GM12891 (cell line): ENCODE data around the gene MIER2.

Experiments
- DNase-seq: peaks from one replicate; pipeline ENCODE4 v3.0.0; 2011; ENCODE audit warnings: low spot score; ENCODE audit not compliant: insufficient read length
- FAIRE-seq: peaks from 2 replicates; lab custom pipeline; 2011; peaks lifted over from hg19 to GRCh38; lab: Jason Lieb, UNC
- PAX5 ChIP-seq: IDR thresholded peaks from 2 replicates; pipeline ENCODE4 v1.6.1; 2011; ENCODE audit warnings: low read length, moderate library complexity, mild to moderate bottlenecking; ENCODE audit not compliant: insufficient read depth, severe bottlenecking
- POLR2A ChIP-seq: IDR thresholded peaks from 2 replicates; pipeline ENCODE4 v1.6.1; 2011; ENCODE audit warnings: low read depth, low read length, control low read depth
- POLR2AphosphoS5 ChIP-seq: IDR thresholded peaks from 2 replicates; pipeline ENCODE4 v1.6.1; 2011; ENCODE audit warnings: low read depth, low read length, control low read depth
- POU2F2 ChIP-seq: IDR thresholded peaks from 2 replicates; pipeline ENCODE4 v1.6.1; 2011; ENCODE audit warnings: low read depth, mild to moderate bottlenecking, control low read depth, low read length, moderate library complexity
- SPI1 ChIP-seq: IDR thresholded peaks from 2 replicates; pipeline ENCODE4 v1.6.1; 2011; ENCODE audit warnings: low read depth, low read length, control low read depth
- TAF1 ChIP-seq: IDR thresholded peaks from 2 replicates; pipeline ENCODE4 v1.6.1; 2011; ENCODE audit warnings: low read depth, low read length, control low read depth

Gene MIER2

GRCh38 chr19:335072-335471, 9.5 kb downstream of the MIER2 start:
- no peak for TF ChIP-seq POLR2AphosphoS5
- no peak for TF ChIP-seq SPI1
- TF ChIP-seq TAF1, result no peak
- no peak for TF ChIP-seq PAX5
- TF ChIP-seq POLR2A, result no peak
- TF ChIP-seq POU2F2, result no peak
- FAIRE-seq, result no peak
- no peak for DNase-seq

GRCh38 chr19:334296-335071, 10.1 kb downstream of the MIER2 start:
- no peak for FAIRE-seq
- DNase-seq, result no peak

GRCh38 chr19:330503-330902, 14.1 kb downstream of the MIER2 start:
- DNase-seq (no peak), FAIRE-seq (no peak)
- no peak for TF ChIP-seq PAX5

More at GRCh38 chr19:334296-335071, 10.1 kb downstream of the MIER2 start:
- TF ChIP-seq POLR2AphosphoS5 (0 out of 2 replicates have a peak, but pooled peaks have one; percentile 10), POU2F2 (no peak)

DNA sequence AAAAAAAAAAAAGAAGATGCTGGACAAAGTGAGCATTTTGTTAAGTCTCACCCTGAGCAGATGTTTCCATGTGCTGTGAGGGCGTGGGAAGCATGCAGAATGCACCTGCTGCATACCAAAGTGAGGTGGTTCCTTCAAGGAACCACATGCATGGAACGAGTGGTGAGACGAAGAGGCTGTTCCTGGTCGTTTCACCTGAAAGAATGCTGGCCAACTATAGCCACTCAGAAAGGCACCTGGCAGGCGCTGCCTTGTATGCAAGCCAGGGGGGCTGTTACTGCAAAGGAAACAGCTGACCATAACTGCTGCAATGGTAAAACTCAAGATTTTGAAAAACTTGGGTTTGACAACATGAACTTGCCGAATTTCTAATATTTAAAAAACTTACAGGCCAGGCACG, 14.7 kb downstream of the MIER2 start:
- TF ChIP-seq PAX5 (no peak), POLR2AphosphoS5 (no peak), POLR2A (no peak), POU2F2 (no peak), SPI1 (no peak), TAF1 (no peak)
- DNase-seq (no peak), FAIRE-seq (no peak)

DNA sequence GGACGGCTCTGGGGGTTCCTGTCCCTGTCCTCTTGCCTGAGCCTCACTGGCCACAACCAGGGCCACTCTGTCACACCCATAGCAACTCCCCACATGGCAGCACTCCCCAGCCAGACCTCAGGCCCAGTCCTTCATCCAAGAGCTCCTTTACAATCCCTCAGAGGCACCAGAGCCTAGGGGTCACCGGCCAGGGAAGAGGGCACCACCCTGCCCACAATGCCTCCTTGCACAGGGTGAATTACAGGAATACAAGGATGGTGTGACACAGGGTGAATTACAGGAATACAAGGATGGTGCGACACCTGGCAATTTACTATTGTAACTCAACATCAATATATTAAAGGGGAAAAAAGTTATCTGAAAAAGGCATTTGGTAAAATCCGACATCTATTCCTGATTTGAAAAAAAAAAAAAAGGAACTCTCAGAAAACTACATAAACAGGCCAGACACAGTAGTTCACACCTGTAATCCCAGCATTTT, 16.5 kb downstream of the MIER2 start:
- FAIRE-seq (no peak), DNase-seq (no peak)
- no peak for TF ChIP-seq SPI1
- TF ChIP-seq PAX5, result no peak
- TF ChIP-seq TAF1, result no peak
- TF ChIP-seq POU2F2, result no peak
- no peak for TF ChIP-seq POLR2AphosphoS5
- TF ChIP-seq POLR2A, result no peak

- no peak for TF ChIP-seq POLR2A
- no peak for TF ChIP-seq TAF1
- no peak for TF ChIP-seq POLR2AphosphoS5
- no peak for TF ChIP-seq POU2F2
- no peak for TF ChIP-seq PAX5
- FAIRE-seq (no peak), DNase-seq (no peak)
Measured at GRCh38 chr19:327291-328024, 17.1 kb downstream of the MIER2 start.

GRCh38 chr19:326871-327270, 17.7 kb downstream of the MIER2 start:
- no peak for TF ChIP-seq POU2F2
- no peak for TF ChIP-seq POLR2A
- no peak for TF ChIP-seq PAX5
- TF ChIP-seq SPI1, result no peak
- TF ChIP-seq TAF1, result no peak
- TF ChIP-seq POLR2AphosphoS5, result no peak
- FAIRE-seq (no peak), DNase-seq (no peak)

DNA sequence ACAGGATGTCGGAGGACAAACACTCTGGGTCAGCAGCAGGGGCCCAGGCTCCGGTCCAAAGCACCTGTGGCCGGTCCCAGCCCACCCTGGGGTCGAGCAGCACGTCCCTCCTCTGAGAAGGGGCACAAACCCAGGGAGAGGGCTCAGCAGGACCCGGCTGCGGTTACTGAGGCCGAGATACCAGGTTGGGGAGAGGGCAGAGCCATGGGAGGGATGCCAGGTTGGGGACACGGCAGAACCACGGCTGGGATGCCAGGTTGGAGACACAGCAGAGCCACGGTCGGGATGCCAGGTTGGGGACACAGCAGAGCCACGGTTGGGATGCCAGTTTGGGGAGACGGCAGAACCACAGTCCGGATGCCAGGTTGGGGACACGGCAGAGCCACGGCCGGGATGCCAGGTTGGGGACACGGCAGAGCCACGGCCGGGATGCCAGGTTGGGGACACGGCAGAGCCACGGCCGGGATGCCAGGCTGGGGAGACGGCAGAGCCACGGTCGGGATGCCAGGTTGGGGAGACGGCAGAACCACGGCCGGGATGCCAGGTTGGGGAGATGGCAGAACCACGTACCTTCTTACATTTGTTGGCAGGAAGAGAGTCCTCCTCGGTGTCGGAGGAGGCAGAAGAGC, 18.5 kb downstream of the MIER2 start:
- TF ChIP-seq PAX5 (no peak), TAF1 (no peak), POU2F2 (no peak), SPI1 (no peak), POLR2AphosphoS5 (no peak), POLR2A (no peak)
- no peak for FAIRE-seq
- DNase-seq, result no peak

- FAIRE-seq (no peak), DNase-seq (no peak)
- no peak for TF ChIP-seq POLR2A
- TF ChIP-seq POU2F2, result no peak
- TF ChIP-seq SPI1, result no peak
- no peak for TF ChIP-seq TAF1
- no peak for TF ChIP-seq PAX5
Measured at GRCh38 chr19:325173-325936, 19.2 kb downstream of the MIER2 start.
